Muscle layer of colon (tissue), 2 donors: ENCODE data around the gene BIRC5.
"Not testable (repeated sequence)": the region's sequence is repeated elsewhere in the genome, so short reads cannot be mapped to it uniquely, and the experiment has no call there.

Experiments
- H3K27ac ChIP-seq: one replicate; pipeline ENCODE4 v1.7.0; 2013; ENCODE audit warnings: low read depth, mild to moderate bottlenecking, low read length, moderate library complexity
- H3K27me3 ChIP-seq, 2 donors: one replicate each; pipeline ENCODE4 v1.7.0; 2013; ENCODE audit warnings: low read length in 2 of 2, mild to moderate bottlenecking in 2 of 2; ENCODE audit not compliant: insufficient read depth in 2 of 2, control insufficient read depth in 1 of 2
- H3K36me3 ChIP-seq: one replicate; pipeline ENCODE4 v1.7.0; 2013; ENCODE audit warnings: mild to moderate bottlenecking, low read length; ENCODE audit not compliant: insufficient read depth
- H3K4me1 ChIP-seq: one replicate; pipeline ENCODE4 v1.7.0; 2013; ENCODE audit warnings: mild to moderate bottlenecking, low read length; ENCODE audit not compliant: insufficient read depth
- H3K4me3 ChIP-seq, 2 donors: one replicate each; pipeline ENCODE4 v1.7.0; 2013; ENCODE audit warnings: low read length in 2 of 2, low read depth in 1 of 2, mild to moderate bottlenecking in 1 of 2, moderate library complexity in 1 of 2
- H3K9ac ChIP-seq: one replicate; pipeline ENCODE4 v1.7.0; 2013; ENCODE audit warnings: low read length
- H3K9me3 ChIP-seq: one replicate; pipeline ENCODE4 v1.7.0; 2013; ENCODE audit warnings: mild to moderate bottlenecking, low read length
- donor health status: abdominal sarcoma.
- donor health status: Adenocarcinoma of cecum.

Gene BIRC5

GRCh38 chr17:78227455-78227916 is 13.4 kb downstream of the BIRC5 start:
- H3K27ac ChIP-seq, result no peak overlapping the region
- H3K9ac ChIP-seq, result no peak overlapping the region
- no peaks in the 10 kb centered on the region for H3K4me1 ChIP-seq
- no peak overlapping the region for H3K4me3 ChIP-seq
- H3K9me3 ChIP-seq, result no peaks in the 10 kb centered on the region
- H3K36me3 ChIP-seq, result no peaks in the 10 kb centered on the region
- H3K27me3 ChIP-seq, result peaks cover 0 to 13% of the 10 kb centered on the region in 2 donors

GRCh38 chr17:78228176-78228575 is 14.1 kb downstream of the BIRC5 start:
- Histone ChIP-seq H3K36me3 (no peaks in the 10 kb centered on the region), H3K9ac (no peak overlapping the region), H3K27ac (no peak overlapping the region), H3K9me3 (no peaks in the 10 kb centered on the region), H3K4me3 (no peak overlapping the region), H3K27me3 (peaks cover 0 to 16% of the 10 kb centered on the region in 2 donors), H3K4me1 (no peaks in the 10 kb centered on the region)

- H3K4me3 ChIP-seq, result no peak overlapping the region
Observed at GRCh38 chr17:78230252-78230962, 16.4 kb downstream of the BIRC5 start.

GRCh38 chr17:78230996-78231935 is 17.2 kb downstream of the BIRC5 start, which contains the start of gene TMEM235:
Gene TMEM235, plus strand, starts transcription at chr17:78231631. Its CDS starts 393 bp downstream, at chr17:78232024.
- Histone ChIP-seq H3K4me1 (no peaks in the 10 kb centered on the region), H3K27me3 (peaks cover 0 to 16% of the 10 kb centered on the region in 2 donors), H3K9me3 (no peaks in the 10 kb centered on the region), H3K9ac (no peak within 1 kb of the TSS), H3K36me3 (no peaks in the 10 kb centered on the region), H3K4me3 (no peak within 1 kb of the TSS), H3K27ac (no peak within 1 kb of the TSS)

More at GRCh38 chr17:78230252-78230962, 16.4 kb downstream of the BIRC5 start:
- Histone ChIP-seq H3K9ac (no peak overlapping the region), H3K4me1 (no peaks in the 10 kb centered on the region), H3K27me3 (peaks cover 0 to 16% of the 10 kb centered on the region in 2 donors), H3K27ac (no peak overlapping the region), H3K9me3 (no peaks in the 10 kb centered on the region), H3K36me3 (no peaks in the 10 kb centered on the region)

- Histone ChIP-seq H3K9me3 (no peaks in the 10 kb centered on the region), H3K27ac (no peak overlapping the region), H3K4me3 (no peak overlapping the region), H3K9ac (no peak overlapping the region), H3K27me3 (peaks cover 0 to 16% of the 10 kb centered on the region in 2 donors), H3K4me1 (no peaks in the 10 kb centered on the region), H3K36me3 (no peaks in the 10 kb centered on the region)
Observed at GRCh38 chr17:78231991-78232858, 18.2 kb downstream of the BIRC5 start.

- Histone ChIP-seq H3K27me3 (peaks cover 0 to 16% of the 10 kb centered on the region in 2 donors), H3K27ac (no peak overlapping the region), H3K4me1 (no peaks in the 10 kb centered on the region), H3K4me3 (no peak overlapping the region), H3K9me3 (no peaks in the 10 kb centered on the region), H3K9ac (no peak overlapping the region), H3K36me3 (no peaks in the 10 kb centered on the region)
Observed at GRCh38 chr17:78232859-78233173, 18.8 kb downstream of the BIRC5 start.

- no peaks in the 10 kb centered on the region for H3K4me1 ChIP-seq
- H3K4me3 ChIP-seq, result no peak overlapping the region
- H3K27ac ChIP-seq, result no peak overlapping the region
- H3K36me3 ChIP-seq, result no peaks in the 10 kb centered on the region
- no peaks in the 10 kb centered on the region for H3K9me3 ChIP-seq
- H3K9ac ChIP-seq, result no peak overlapping the region
- peaks cover 0 to 16% of the 10 kb centered on the region in 2 donors for H3K27me3 ChIP-seq
Observed at GRCh38 chr17:78233678-78234077, 19.6 kb downstream of the BIRC5 start.

- H3K9ac ChIP-seq, result no peak overlapping the region
- no peaks in the 10 kb centered on the region for H3K4me1 ChIP-seq
- H3K27ac ChIP-seq, result no peak overlapping the region
- H3K36me3 ChIP-seq, result no peaks in the 10 kb centered on the region
- H3K27me3 ChIP-seq, result peaks cover 0 to 18% of the 10 kb centered on the region in 2 donors
- H3K4me3 ChIP-seq, result no peak overlapping the region
- no peaks in the 10 kb centered on the region for H3K9me3 ChIP-seq
Observed at GRCh38 chr17:78234261-78234865, 20.3 kb downstream of the BIRC5 start.

- not testable (repeated sequence) for H3K4me3 ChIP-seq, H3K27ac ChIP-seq, H3K9ac ChIP-seq, H3K36me3 ChIP-seq, H3K4me1 ChIP-seq, H3K9me3 ChIP-seq
- peaks cover 0 to 20% of the 10 kb centered on the region in 2 donors for H3K27me3 ChIP-seq
Observed at GRCh38 chr17:78235022-78235421, 21.0 kb downstream of the BIRC5 start.

- no peaks in the 10 kb centered on the region for H3K9me3 ChIP-seq
- no peak overlapping the region for H3K4me3 ChIP-seq
- H3K27me3 ChIP-seq, result peaks cover 0 to 20% of the 10 kb centered on the region in 2 donors
- no peak overlapping the region for H3K27ac ChIP-seq
- H3K36me3 ChIP-seq, result no peaks in the 10 kb centered on the region
- no peak overlapping the region for H3K9ac ChIP-seq
- no peaks in the 10 kb centered on the region for H3K4me1 ChIP-seq
Observed at GRCh38 chr17:78235885-78236284, 21.8 kb downstream of the BIRC5 start.
